Endothelial cell of umbilical vein (primary cell): ENCODE measurements around the gene TULP1. TPM values are rescaled to one million over a fixed set of nuclear protein-coding genes. Genes with fewer than 3 reads are reported as not detected.

ENCODE experiments used
- BruUV-seq: library from RNA; stranded (reverse); fragments of 400-500 nt; replicated peaks from 2 replicates; lab custom pipeline; 2021; lab: Mats Ljungman, UMichigan
- CTCF ChIA-PET: fragments of 300-600, 350-600 bp; sonication (Branson Sonifier 250); formaldehyde crosslinking; loops from one replicate; lab custom pipeline; 2021; ENCODE audit warnings: antibody characterized with exemption, inconsistent platforms; lab: Charles Lee
- POLR2A ChIA-PET: fragments of 300-600, 350-600 bp; sonication (Branson Sonifier 250); formaldehyde crosslinking; loops from one replicate; lab custom pipeline; 2021; ENCODE audit warnings: antibody characterized with exemption, inconsistent platforms; lab: Charles Lee
- DNase-seq: peaks from one replicate; pipeline ENCODE4 v3.0.0-alpha.2; 2011; ENCODE audit warnings: low read depth, low spot score
- FAIRE-seq: peaks from 2 replicates; lab custom pipeline; 2011; peaks lifted over from hg19 to GRCh38; lab: Jason Lieb, UNC
- H2AFZ ChIP-seq: 2 replicates; pipeline ENCODE4 v1.6.0; 2012; ENCODE audit warnings: low read depth, low read length, control low read depth, inconsistent platforms
- H3K27ac ChIP-seq: 2 replicates; pipeline ENCODE4 v1.5.1; 2011; ENCODE audit warnings: low read depth, mild to moderate bottlenecking, control low read depth, low read length, moderate library complexity; ENCODE audit not compliant: insufficient read depth
- H3K27me3 ChIP-seq, 2 experiments: 2 replicates each; pipeline versions ENCODE4 v1.6.0 to v1.6.1; 2011; ENCODE audit warnings: low read length in 2 of 2, mixed read lengths in 1 of 2; ENCODE audit not compliant: control insufficient read depth in 2 of 2, insufficient read depth in 2 of 2
- H3K36me3 ChIP-seq, 2 experiments: 2 replicates in 1 of 2; 3 replicates in 1 of 2; pipeline ENCODE4 v1.5.1; 2011; ENCODE audit warnings: low read length in 2 of 2, mild to moderate bottlenecking in 1 of 2, moderate library complexity in 1 of 2; ENCODE audit not compliant: control insufficient read depth in 2 of 2, insufficient read depth in 2 of 2; ENCODE audit errors: extremely low read depth in 1 of 2
- H3K4me1 ChIP-seq: 3 replicates; pipeline ENCODE4 v1.5.1; 2011; ENCODE audit warnings: mild to moderate bottlenecking, low read length; ENCODE audit not compliant: control insufficient read depth, insufficient read depth; ENCODE audit errors: extremely low read depth
- H3K4me2 ChIP-seq: 2 replicates; pipeline ENCODE4 v1.6.1; 2011; ENCODE audit warnings: low read length, control low read depth, mixed read lengths; ENCODE audit not compliant: insufficient read depth
- H3K4me3 ChIP-seq, 3 experiments: fragments of 200-600 bp in 1 of 3; sonication (generic), shearing (Covaris generic) in 1 of 3; replicated peaks in 1 of 3; 2 replicates each; pipeline ENCODE4 v1.5.1; 2011 to 2016; ENCODE audit warnings: control low read depth in 3 of 3, low read length in 3 of 3, mild to moderate bottlenecking in 2 of 3, inconsistent platforms in 1 of 3, low read depth in 1 of 3, moderate library complexity in 1 of 3; ENCODE audit not compliant: insufficient read depth in 1 of 3
- H3K79me2 ChIP-seq: 2 replicates; pipeline ENCODE4 v1.6.0; 2012; ENCODE audit warnings: low read length, inconsistent platforms; ENCODE audit not compliant: control insufficient read depth, insufficient read depth
- H3K9ac ChIP-seq: replicated peaks from 2 replicates; pipeline ENCODE3; 2011; ENCODE audit warnings: low read length, control low read depth; ENCODE audit not compliant: insufficient read depth; ENCODE audit errors: extremely low read depth
- H3K9me1 ChIP-seq: replicated peaks from 3 replicates; pipeline ENCODE4 v1.6.0; 2011; ENCODE audit warnings: mild to moderate bottlenecking, low read length; ENCODE audit not compliant: control insufficient read depth, insufficient read depth; ENCODE audit errors: extremely low read depth
- H3K9me3 ChIP-seq: replicated peaks from 2 replicates; pipeline ENCODE4 v1.5.1; 2012; ENCODE audit warnings: low read length, inconsistent platforms; ENCODE audit not compliant: control insufficient read depth, insufficient read depth
- H4K20me1 ChIP-seq: replicated peaks from 2 replicates; pipeline ENCODE3; 2011; ENCODE audit warnings: mild to moderate bottlenecking, low read length; ENCODE audit not compliant: control insufficient read depth, insufficient read depth; ENCODE audit errors: extremely low read depth
- CTCF ChIP-seq, 2 donors: IDR thresholded peaks; 1 replicate in 1 of 2; 2 replicates in 1 of 2; pipeline ENCODE4 v1.5.1; 2011; ENCODE audit warnings: low read length in 2 of 2, mild to moderate bottlenecking in 2 of 2, moderate library complexity in 2 of 2, control low read depth in 1 of 2, inconsistent platforms in 1 of 2, low read depth in 1 of 2; ENCODE audit not compliant: insufficient read depth in 1 of 2; ENCODE audit errors: extremely low read depth in 1 of 2
- EZH2 ChIP-seq: IDR thresholded peaks from 2 replicates; pipeline ENCODE4 v1.6.1; 2012; ENCODE audit warnings: borderline replicate concordance, low read depth, mild to moderate bottlenecking, moderate library complexity, low read length, inconsistent platforms; ENCODE audit not compliant: severe bottlenecking
- FOS ChIP-seq: IDR thresholded peaks from 2 replicates; pipeline ENCODE4 v1.6.1; 2011; ENCODE audit warnings: mild to moderate bottlenecking, low read length, moderate library complexity, borderline replicate concordance; ENCODE audit not compliant: insufficient read depth
- GATA2 ChIP-seq: IDR thresholded peaks from 2 replicates; pipeline ENCODE4 v1.7.0; 2011; ENCODE audit warnings: low read depth, mild to moderate bottlenecking, moderate library complexity, mixed read lengths, low read length; ENCODE audit not compliant: insufficient read length, insufficient read depth
- JUN ChIP-seq: IDR thresholded peaks from 2 replicates; pipeline ENCODE4 v1.6.1; 2011; ENCODE audit warnings: borderline replicate concordance, low read depth; ENCODE audit not compliant: insufficient read length, insufficient read depth
- MAX ChIP-seq: IDR thresholded peaks from 2 replicates; pipeline ENCODE4 v1.6.1; 2011; ENCODE audit not compliant: insufficient read depth, insufficient read length
- MYC ChIP-seq: IDR thresholded peaks from one replicate; pipeline ENCODE4 v1.6.1; 2011; ENCODE audit warnings: mild to moderate bottlenecking, low read depth, low read length
- POLR2A ChIP-seq: IDR thresholded peaks from 2 replicates; pipeline ENCODE4 v1.6.1; 2012; ENCODE audit warnings: low read depth, mild to moderate bottlenecking, control low read depth, low read length
- POLR2AphosphoS5 ChIP-seq: IDR thresholded peaks from 2 replicates; pipeline ENCODE4 v1.6.1; 2012; ENCODE audit warnings: low read depth, mild to moderate bottlenecking, control low read depth, low read length, moderate library complexity; ENCODE audit not compliant: insufficient read depth
- dilution Hi-C: fragments of 300-500 bp; cut with MboI; formaldehyde crosslinking; loops from one replicate; pipeline ENCODE4 v1.15.0; 2019; ENCODE audit warnings: low sequenced_read_pairs; ENCODE audit not compliant: extremely low pct_ligation_motif_present
- intact Hi-C: fragments of 100-400 bp; cut with micrococcal nuclease; formaldehyde crosslinking; loops from one replicate; pipeline ENCODE4 v1.10.0; 2022
- polyA plus RNA-seq, 4 experiments: library from polyadenylated mRNA; depleted of rRNA in 3 of 4; stranded (reverse) in 3 of 4; unstranded in 1 of 4; fragments of >200 nt; gene quantifications; 2 replicates each; pipeline versions ENCODE4 v1.2.1 to v1.2.3, GENCODE V29; 2011 to 2012; ENCODE audit warnings: missing spikeins in 1 of 4
- total RNA-seq: library from RNA; stranded (reverse); gene quantifications from 2 replicates; pipeline ENCODE4 v1.2.3, GENCODE V29; 2021

Gene TULP1
- total and polyA plus RNA-seq, 2 donors (not counting 3 experiments of a cell fraction or from before 2014, with no cell fraction given), result not detected

- H3K36me3 ChIP-seq, result no peaks in the 10 kb centered on the region
- no peaks in the 10 kb centered on the region for H3K4me1 ChIP-seq
- no peak overlapping the region for H3K27ac ChIP-seq
- no peaks in the 10 kb centered on the region for H3K79me2 ChIP-seq
- no peak overlapping the region for H3K4me2 ChIP-seq
- no peaks in the 10 kb centered on the region for H3K9me1 ChIP-seq
- DNase-seq (no peak), FAIRE-seq (no peak)
- ChIA-PET POLR2A (interaction anchor here (0.9 kb wide), 1 partner anchor 38 kb away, joined by 7 read pairs; no protein-coding TSS in a partner anchor), CTCF (interaction anchor here (1.2 to 5.1 kb wide), 4 partner anchors 10 to 196 kb away, joined by 3 to 31 read pairs (median 6); no protein-coding TSS in a partner anchor)
- no peak for TF ChIP-seq POLR2AphosphoS5
- TF ChIP-seq CTCF (IDR thresholded peaks at IDR 0.05; ENCODE audit: extremely low read depth in 1 of 2, insufficient read depth in 1 of 2, low read depth in 1 of 2, low read length in 2 of 2), result no peak
- H4K20me1 ChIP-seq, result no peaks in the 10 kb centered on the region
- BruUV-seq, result no TSS peak
- no peak overlapping the region for H3K4me3 ChIP-seq
- dilution Hi-C loops (no loop called here), intact Hi-C loops (no loop called here)
- no peak overlapping the region for H3K9ac ChIP-seq
- H3K27me3 ChIP-seq, result peaks cover 0 to 1% of the 10 kb centered on the region in 2 experiments
- no peaks in the 10 kb centered on the region for H3K9me3 ChIP-seq
- H2AFZ ChIP-seq, result no peak overlapping the region
Observed at GRCh38 chr6:35541836-35542235, 29.1 kb upstream of the TULP1 start.

GRCh38 chr6:35539223-35539622 is 26.5 kb upstream of the TULP1 start:
- intact Hi-C loops (no loop called here), dilution Hi-C loops (no loop called here)
- no peaks in the 10 kb centered on the region for H3K79me2 ChIP-seq

More at GRCh38 chr6:35539223-35539622, 26.5 kb upstream of the TULP1 start:
- Histone ChIP-seq H2AFZ (no peak overlapping the region), H4K20me1 (no peaks in the 10 kb centered on the region), H3K9me3 (no peaks in the 10 kb centered on the region), H3K4me2 (no peak overlapping the region), H3K9ac (no peak overlapping the region), H3K27ac (no peak overlapping the region), H3K4me1 (no peaks in the 10 kb centered on the region), H3K27me3 (peaks cover 0 to 6% of the 10 kb centered on the region in 2 experiments), H3K9me1 (no peaks in the 10 kb centered on the region), H3K36me3 (no peaks in the 10 kb centered on the region), H3K4me3 (no peak overlapping the region)
- POLR2A ChIA-PET, result no interaction called here
- CTCF ChIA-PET, result interaction anchor here (1.3 to 2.2 kb wide), 2 partner anchors 14 to 22 kb away, joined by 3 to 6 read pairs; no protein-coding TSS in a partner anchor
- TF ChIP-seq MAX, result no peak
- no peak for TF ChIP-seq POLR2A
- TF ChIP-seq EZH2, result no peak
- TF ChIP-seq JUN, result no peak
- no peak for TF ChIP-seq CTCF (IDR thresholded peaks at IDR 0.05; ENCODE audit: extremely low read depth in 1 of 2, insufficient read depth in 1 of 2, low read depth in 1 of 2, low read length in 2 of 2)
- no peak for TF ChIP-seq MYC
- TF ChIP-seq GATA2, result no peak
- TF ChIP-seq FOS, result no peak
- no peak for TF ChIP-seq POLR2AphosphoS5
- no TSS peak for BruUV-seq
- DNase-seq (no peak), FAIRE-seq (no peak)
